ENCODE measurements around the gene MLLT10.

Gene MLLT10

GRCh38 chr10:21753497-21754270 is 219.7 kb downstream of the MLLT10 start:
- H3K4me3 ChIP-seq (ENCODE audit: low read length): no peak overlapping the region

GRCh38 chr10:21754410-21755011 is 220.5 kb downstream of the MLLT10 start:
- H3K4me3 ChIP-seq (ENCODE audit: low read length): no peak overlapping the region
- H3K27me3 ChIP-seq (ENCODE audit: control insufficient read depth, insufficient read depth, low read length): no peaks in the 10 kb centered on the region
- no peaks in the 10 kb centered on the region for H3K4me1 ChIP-seq (ENCODE audit: control insufficient read depth, insufficient read depth, low read length)
- H3K9me3 ChIP-seq (ENCODE audit: control insufficient read depth, low read length): no peaks in the 10 kb centered on the region
- H3K9ac ChIP-seq (ENCODE audit: low read length): no peak overlapping the region
- H3K36me3 ChIP-seq (ENCODE audit: control insufficient read depth, insufficient read depth, low read length): no peaks in the 10 kb centered on the region

More at GRCh38 chr10:21753497-21754270, 219.7 kb downstream of the MLLT10 start:
- Histone ChIP-seq H3K36me3 (ENCODE audit: control insufficient read depth, insufficient read depth, low read length) (no peaks in the 10 kb centered on the region), H3K4me1 (ENCODE audit: control insufficient read depth, insufficient read depth, low read length) (no peaks in the 10 kb centered on the region), H3K27me3 (ENCODE audit: control insufficient read depth, insufficient read depth, low read length) (no peaks in the 10 kb centered on the region), H3K9ac (ENCODE audit: low read length) (no peak overlapping the region), H3K9me3 (ENCODE audit: control insufficient read depth, low read length) (no peaks in the 10 kb centered on the region)

GRCh38 chr10:21756707-21757106 is 222.7 kb downstream of the MLLT10 start:
- no peaks in the 10 kb centered on the region for H3K9me3 ChIP-seq (ENCODE audit: control insufficient read depth, low read length)
- no peaks in the 10 kb centered on the region for H3K4me1 ChIP-seq (ENCODE audit: control insufficient read depth, insufficient read depth, low read length)
- H3K36me3 ChIP-seq (ENCODE audit: control insufficient read depth, insufficient read depth, low read length): no peaks in the 10 kb centered on the region
- no peak overlapping the region for H3K4me3 ChIP-seq (ENCODE audit: low read length)
- H3K9ac ChIP-seq (ENCODE audit: low read length): no peak overlapping the region
- no peaks in the 10 kb centered on the region for H3K27me3 ChIP-seq (ENCODE audit: control insufficient read depth, insufficient read depth, low read length)

- Histone ChIP-seq H3K4me1 (ENCODE audit: control insufficient read depth, insufficient read depth, low read length) (no peaks in the 10 kb centered on the region), H3K27me3 (ENCODE audit: control insufficient read depth, insufficient read depth, low read length) (no peaks in the 10 kb centered on the region), H3K4me3 (ENCODE audit: low read length) (no peak overlapping the region), H3K9ac (ENCODE audit: low read length) (no peak overlapping the region), H3K36me3 (ENCODE audit: control insufficient read depth, insufficient read depth, low read length) (no peaks in the 10 kb centered on the region), H3K9me3 (ENCODE audit: control insufficient read depth, low read length) (no peaks in the 10 kb centered on the region)
These were observed 223.3 kb downstream of the MLLT10 start for GRCh38 chr10:21757185-21757901.

GRCh38 chr10:21758239-21758638 is 224.2 kb downstream of the MLLT10 start:
- no peak overlapping the region for H3K9ac ChIP-seq (ENCODE audit: low read length)
- no peaks in the 10 kb centered on the region for H3K27me3 ChIP-seq (ENCODE audit: control insufficient read depth, insufficient read depth, low read length)
- H3K4me1 ChIP-seq (ENCODE audit: control insufficient read depth, insufficient read depth, low read length): no peaks in the 10 kb centered on the region
- no peaks in the 10 kb centered on the region for H3K9me3 ChIP-seq (ENCODE audit: control insufficient read depth, low read length)
- no peak overlapping the region for H3K4me3 ChIP-seq (ENCODE audit: low read length)
- H3K36me3 ChIP-seq (ENCODE audit: control insufficient read depth, insufficient read depth, low read length): no peaks in the 10 kb centered on the region

GRCh38 chr10:21758696-21759095 is 224.7 kb downstream of the MLLT10 start:
- Histone ChIP-seq H3K36me3 (ENCODE audit: control insufficient read depth, insufficient read depth, low read length) (no peaks in the 10 kb centered on the region), H3K9me3 (ENCODE audit: control insufficient read depth, low read length) (no peaks in the 10 kb centered on the region), H3K27me3 (ENCODE audit: control insufficient read depth, insufficient read depth, low read length) (no peaks in the 10 kb centered on the region), H3K9ac (ENCODE audit: low read length) (no peak overlapping the region), H3K4me1 (ENCODE audit: control insufficient read depth, insufficient read depth, low read length) (no peaks in the 10 kb centered on the region), H3K4me3 (ENCODE audit: low read length) (no peak overlapping the region)

DNA sequence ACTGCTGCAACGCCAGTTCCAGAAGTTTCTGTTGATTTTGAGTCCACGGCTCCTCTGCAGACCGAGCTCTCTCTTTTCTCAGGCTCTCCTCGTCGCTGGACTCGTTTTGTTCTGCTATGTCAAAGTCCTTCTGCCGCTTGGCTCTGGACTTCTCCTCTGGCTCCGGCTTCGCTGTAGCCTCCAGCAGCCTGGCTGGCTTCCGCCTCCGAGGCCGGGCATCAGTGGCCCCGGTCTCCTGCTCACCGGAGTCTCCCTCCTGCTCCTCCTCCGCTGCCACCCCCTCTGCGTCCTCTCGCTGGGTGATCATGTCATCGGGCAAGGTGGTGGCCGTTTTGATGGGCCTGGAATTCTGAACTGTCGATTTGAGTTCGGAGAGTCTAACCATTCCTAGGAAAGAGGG is 225.2 kb downstream of the MLLT10 start:
- no peaks in the 10 kb centered on the region for H3K9me3 ChIP-seq (ENCODE audit: control insufficient read depth, low read length)
- H3K36me3 ChIP-seq (ENCODE audit: control insufficient read depth, insufficient read depth, low read length): no peaks in the 10 kb centered on the region
- H3K27me3 ChIP-seq (ENCODE audit: control insufficient read depth, insufficient read depth, low read length): no peaks in the 10 kb centered on the region
- no peak overlapping the region for H3K4me3 ChIP-seq (ENCODE audit: low read length)
- H3K9ac ChIP-seq (ENCODE audit: low read length): no peak overlapping the region
- no peaks in the 10 kb centered on the region for H3K4me1 ChIP-seq (ENCODE audit: control insufficient read depth, insufficient read depth, low read length)

DNA sequence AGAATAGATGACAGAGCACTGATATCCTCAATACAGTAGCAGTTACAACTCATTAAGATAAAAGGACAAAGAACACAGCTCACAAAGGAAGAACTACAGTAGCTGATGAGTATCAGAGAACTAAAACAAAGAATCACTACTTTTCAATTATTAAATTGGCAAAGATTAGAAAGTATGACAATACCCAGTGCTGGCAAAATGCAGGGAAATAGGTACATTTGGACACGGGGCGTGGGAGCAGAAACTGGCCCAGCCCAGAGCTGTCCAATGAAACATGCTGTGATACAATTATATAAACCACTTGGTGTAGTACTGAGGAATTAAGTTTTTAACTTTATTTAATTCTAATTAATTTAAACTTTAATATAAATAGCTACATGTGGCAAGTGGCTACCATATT is 226.3 kb downstream of the MLLT10 start:
- Histone ChIP-seq H3K36me3 (ENCODE audit: control insufficient read depth, insufficient read depth, low read length) (no peaks in the 10 kb centered on the region), H3K4me3 (ENCODE audit: low read length) (no peak overlapping the region), H3K27me3 (ENCODE audit: control insufficient read depth, insufficient read depth, low read length) (no peaks in the 10 kb centered on the region), H3K9ac (ENCODE audit: low read length) (no peak overlapping the region), H3K9me3 (ENCODE audit: control insufficient read depth, low read length) (no peaks in the 10 kb centered on the region), H3K4me1 (ENCODE audit: control insufficient read depth, insufficient read depth, low read length) (no peaks in the 10 kb centered on the region)

DNA sequence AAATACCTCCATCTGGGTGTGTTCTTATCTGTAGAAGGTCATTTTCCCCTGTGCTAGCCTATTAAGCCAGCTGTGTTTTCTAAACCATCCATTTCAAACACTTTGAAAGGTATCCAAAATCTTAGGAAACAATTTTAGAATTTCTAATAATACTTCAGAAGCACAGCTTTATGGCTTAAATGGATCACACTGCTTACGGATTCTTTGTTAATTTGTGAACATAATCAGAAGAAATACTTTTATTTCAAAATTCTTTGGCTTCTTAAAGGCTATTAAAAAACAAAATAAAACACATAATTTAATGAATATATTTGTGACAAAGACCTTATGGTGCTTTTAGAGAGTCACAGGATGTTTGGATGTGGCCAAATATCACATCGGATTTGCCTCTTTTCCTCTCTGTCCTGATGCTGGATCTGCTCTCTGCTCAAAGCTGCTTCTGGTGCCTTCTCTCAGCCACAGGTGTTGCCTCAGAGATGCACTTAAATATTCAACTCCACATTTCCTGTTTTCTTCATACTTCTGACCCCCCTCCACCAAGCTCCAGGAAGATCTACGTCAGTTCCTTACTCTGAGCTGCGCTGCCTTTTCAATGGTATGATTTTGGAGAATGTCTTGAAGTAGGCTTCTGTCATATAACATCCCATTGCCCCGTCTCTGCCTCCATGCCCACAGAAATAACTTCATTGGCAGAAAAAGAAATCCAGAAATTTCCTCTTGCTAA is 230.6 kb downstream of the MLLT10 start:
- Histone ChIP-seq H3K4me1 (ENCODE audit: control insufficient read depth, insufficient read depth, low read length) (no peaks in the 10 kb centered on the region), H3K9me3 (ENCODE audit: control insufficient read depth, low read length) (no peaks in the 10 kb centered on the region), H3K27me3 (ENCODE audit: control insufficient read depth, insufficient read depth, low read length) (no peaks in the 10 kb centered on the region), H3K9ac (ENCODE audit: low read length) (no peak overlapping the region), H3K36me3 (ENCODE audit: control insufficient read depth, insufficient read depth, low read length) (no peaks in the 10 kb centered on the region), H3K4me3 (ENCODE audit: low read length) (no peak overlapping the region)

DNA sequence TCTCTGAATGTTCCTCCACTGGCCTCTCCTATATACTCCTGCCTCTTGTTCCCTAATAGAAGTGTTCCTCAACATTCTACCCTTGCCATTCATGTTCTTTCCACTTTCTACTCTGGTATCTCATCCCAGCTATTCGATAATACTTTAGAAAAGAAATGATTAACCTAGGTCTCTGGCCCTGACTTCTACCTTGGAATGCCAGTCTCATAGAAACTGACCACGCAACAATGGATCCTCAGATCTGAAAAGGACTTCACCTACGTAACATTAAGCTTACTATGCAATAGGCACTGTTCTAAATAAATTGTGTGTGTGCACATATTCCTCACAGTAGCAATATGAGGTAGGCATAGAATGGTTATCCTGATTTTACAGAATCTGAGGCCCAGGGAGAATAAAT is 235.0 kb downstream of the MLLT10 start:
- Histone ChIP-seq H3K9me3 (ENCODE audit: control insufficient read depth, low read length) (no peaks in the 10 kb centered on the region), H3K9ac (ENCODE audit: low read length) (no peak overlapping the region)

DNA sequence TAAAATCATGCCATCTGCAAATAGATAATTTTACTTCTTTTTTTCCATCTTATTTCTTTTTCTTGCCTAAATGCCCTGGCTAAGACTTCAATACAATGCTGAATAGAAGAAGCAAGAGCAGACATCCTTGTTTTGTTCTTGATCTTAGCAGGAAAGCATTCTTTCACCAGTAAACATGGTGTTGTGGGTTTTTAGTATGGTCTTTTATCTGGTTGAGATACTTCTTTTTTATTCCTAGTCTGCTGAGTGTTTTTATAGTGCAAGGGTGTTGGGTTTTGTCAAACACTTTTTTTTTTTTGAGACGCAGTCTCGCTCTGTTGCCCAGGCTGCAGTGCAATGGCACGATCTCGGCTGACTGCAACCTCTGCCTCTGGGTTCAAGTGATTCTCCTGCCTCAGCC is 237.2 kb downstream of the MLLT10 start:
- no peaks in the 10 kb centered on the region for H3K4me1 ChIP-seq (ENCODE audit: control insufficient read depth, insufficient read depth, low read length)
- no peaks in the 10 kb centered on the region for H3K9me3 ChIP-seq (ENCODE audit: control insufficient read depth, low read length)
- no peak overlapping the region for H3K9ac ChIP-seq (ENCODE audit: low read length)
- no peaks in the 10 kb centered on the region for H3K27me3 ChIP-seq (ENCODE audit: control insufficient read depth, insufficient read depth, low read length)
- no peak overlapping the region for H3K4me3 ChIP-seq (ENCODE audit: low read length)
- peaks cover 3% of the 10 kb centered on the region for H3K36me3 ChIP-seq (ENCODE audit: control insufficient read depth, insufficient read depth, low read length)

More for the DNA sequence above, 235.0 kb downstream of the MLLT10 start:
- Histone ChIP-seq H3K27me3 (ENCODE audit: control insufficient read depth, insufficient read depth, low read length) (no peaks in the 10 kb centered on the region), H3K4me3 (ENCODE audit: low read length) (no peak overlapping the region), H3K4me1 (ENCODE audit: control insufficient read depth, insufficient read depth, low read length) (no peaks in the 10 kb centered on the region), H3K36me3 (ENCODE audit: control insufficient read depth, insufficient read depth, low read length) (no peaks in the 10 kb centered on the region)

- H3K9ac ChIP-seq (ENCODE audit: low read length): no peak overlapping the region
- H3K4me3 ChIP-seq (ENCODE audit: low read length): no peak overlapping the region
- no peaks in the 10 kb centered on the region for H3K9me3 ChIP-seq (ENCODE audit: control insufficient read depth, low read length)
- no peaks in the 10 kb centered on the region for H3K4me1 ChIP-seq (ENCODE audit: control insufficient read depth, insufficient read depth, low read length)
- H3K36me3 ChIP-seq (ENCODE audit: control insufficient read depth, insufficient read depth, low read length): peaks cover 3% of the 10 kb centered on the region
- no peaks in the 10 kb centered on the region for H3K27me3 ChIP-seq (ENCODE audit: control insufficient read depth, insufficient read depth, low read length)
These were observed 242.9 kb downstream of the MLLT10 start for GRCh38 chr10:21776883-21777282.
